HepG2 (cell line): ENCODE measurements around the gene SRXN1. TPM values are rescaled to one million over a fixed set of nuclear protein-coding genes. Genes with fewer than 3 reads are reported as not detected.

Experiments
- ADNP ChIP-seq: sonication (generic); formaldehyde crosslinking; IDR thresholded peaks from 2 replicates; pipeline ENCODE4 v1.4.0; 2020; ENCODE audit warnings: missing genetic modification reagents
- BRCA1 ChIP-seq: sonication (generic); formaldehyde crosslinking; IDR thresholded peaks from 2 replicates; pipeline ENCODE4 v1.4.0; 2020; ENCODE audit warnings: missing genetic modification reagents
- DNMT3B ChIP-seq: conservative IDR thresholded peaks from 2 replicates; pipeline ENCODE4 v1.6.1; 2016; ENCODE audit warnings: missing biosample characterization, control low read depth
- GTF2F1 ChIP-seq: fragments of 150-350 bp; IDR thresholded peaks from 2 replicates; pipeline ENCODE4 v1.6.1; 2014; ENCODE audit warnings: low read length
- HIC2 ChIP-seq: sonication (generic); formaldehyde crosslinking; IDR thresholded peaks from 2 replicates; pipeline ENCODE4 v1.9.0; 2022; ENCODE audit warnings: low read depth, missing genetic modification reagents
- HMGA1 ChIP-seq: sonication (generic); formaldehyde crosslinking; conservative IDR thresholded peaks from 2 replicates; pipeline ENCODE4 v1.4.0; 2020; ENCODE audit warnings: missing genetic modification reagents
- KAT2B ChIP-seq: fragments of 150-350 bp; IDR thresholded peaks from 2 replicates; pipeline ENCODE4 v1.6.1; 2014; ENCODE audit warnings: low read depth, low read length, borderline replicate concordance
- KDM3A ChIP-seq: IDR thresholded peaks from 2 replicates; pipeline ENCODE4 v1.6.1; 2018; ENCODE audit warnings: low read depth, missing compliant biosample characterization
- MAZ ChIP-seq, 2 experiments: sonication (generic) in 1 of 2; formaldehyde crosslinking in 1 of 2; IDR thresholded peaks; 2 replicates each; pipeline versions ENCODE4 v1.5.0 to v1.6.1; 2012 to 2020; ENCODE audit warnings: low read depth in 2 of 2, mild to moderate bottlenecking in 2 of 2, borderline replicate concordance in 1 of 2, improper control_type of control experiment in 1 of 2, low read length in 1 of 2, missing genetic modification reagents in 1 of 2, moderate library complexity in 1 of 2
- NBN ChIP-seq: fragments of 450-650 bp; conservative IDR thresholded peaks from 2 replicates; pipeline ENCODE4 v1.6.1; 2017
- PHF20 ChIP-seq: sonication (generic); formaldehyde crosslinking; IDR thresholded peaks from 2 replicates; pipeline ENCODE4 v1.5.0; 2020; ENCODE audit warnings: mild to moderate bottlenecking, missing genetic modification reagents
- RXRA ChIP-seq: sonication (generic); formaldehyde crosslinking; IDR thresholded peaks from 2 replicates; pipeline ENCODE4 v1.5.1; 2020; ENCODE audit warnings: missing genetic modification reagents
- SALL1 ChIP-seq: sonication (generic); formaldehyde crosslinking; IDR thresholded peaks from 2 replicates; pipeline ENCODE4 v1.8.0; 2022; ENCODE audit warnings: mild to moderate bottlenecking, missing genetic modification reagents
- ZFAT ChIP-seq: sonication (generic); formaldehyde crosslinking; conservative IDR thresholded peaks from 2 replicates; pipeline ENCODE4 v1.8.1; 2023; ENCODE audit warnings: missing genetic modification reagents, inconsistent platforms
- ZKSCAN1 ChIP-seq: fragments of 150-350 bp; IDR thresholded peaks from 2 replicates; pipeline ENCODE4 v1.6.1; 2014; ENCODE audit warnings: low read length
- ZNF136 ChIP-seq: sonication (generic); formaldehyde crosslinking; IDR thresholded peaks from 2 replicates; pipeline ENCODE4 v1.8.1; 2022; ENCODE audit warnings: low read depth, mild to moderate bottlenecking, moderate library complexity, missing genetic modification reagents
- ZNF18 ChIP-seq: sonication (generic); formaldehyde crosslinking; IDR thresholded peaks from 2 replicates; pipeline ENCODE4 v1.8.0; 2022; ENCODE audit warnings: mild to moderate bottlenecking, missing genetic modification reagents; ENCODE audit not compliant: insufficient replicate concordance
- ZNF335 ChIP-seq: sonication (generic); formaldehyde crosslinking; IDR thresholded peaks from 2 replicates; pipeline ENCODE4 v1.4.0; 2020; ENCODE audit warnings: missing genetic modification reagents
- ZNF567 ChIP-seq: sonication (generic); formaldehyde crosslinking; IDR thresholded peaks from 2 replicates; pipeline ENCODE4 v1.8.1; 2023; ENCODE audit warnings: mild to moderate bottlenecking, missing genetic modification reagents, borderline replicate concordance
- ZNF619 ChIP-seq: sonication (generic); formaldehyde crosslinking; IDR thresholded peaks from 2 replicates; pipeline ENCODE4 v1.4.0; 2020; ENCODE audit warnings: mild to moderate bottlenecking, missing genetic modification reagents
- ZNF720 ChIP-seq: sonication (generic); formaldehyde crosslinking; IDR thresholded peaks from 2 replicates; pipeline ENCODE4 v1.4.0; 2020; ENCODE audit warnings: missing genetic modification reagents
- ZNF776 ChIP-seq: sonication (generic); formaldehyde crosslinking; IDR thresholded peaks from 2 replicates; pipeline ENCODE4 v1.4.0; 2020; ENCODE audit warnings: mild to moderate bottlenecking, missing genetic modification reagents
- ZNF83 ChIP-seq: sonication (generic); formaldehyde crosslinking; IDR thresholded peaks from 2 replicates; pipeline ENCODE4 v1.4.0; 2020; ENCODE audit warnings: missing genetic modification reagents, mild to moderate bottlenecking, borderline replicate concordance
- polyA plus RNA-seq, 8 experiments: library from polyadenylated mRNA; depleted of rRNA in 3 of 8; stranded (reverse) in 7 of 8; unstranded in 1 of 8; fragments of >200 nt; fragmentation: Illumina TruSeq in 4 of 8; extraction: Trizol in 4 of 8; gene quantifications; 2 replicates each; pipeline versions ENCODE4 v1.2.1 to v1.2.3, GENCODE V29; 2011 to 2016; ENCODE audit warnings: low read depth in 4 of 8, missing spikeins in 1 of 8, mixed read lengths in 1 of 8; ENCODE audit not compliant: insufficient read depth in 1 of 8
- total RNA-seq, 5 experiments: library from RNA; depleted of rRNA; stranded (reverse); fragments of >200 nt; fragmentation: Illumina TruSeq; extraction: Trizol; gene quantifications; 2 replicates each; pipeline ENCODE4 v1.2.3, GENCODE V29; 2016; ENCODE audit warnings: low read depth in 1 of 5
- TF ChIP-seq, protein P1 (sequence below): sonication (generic); formaldehyde crosslinking; conservative IDR thresholded peaks from 2 replicates; pipeline ENCODE4 v1.4.0; 2020; ENCODE audit warnings: missing genetic modification reagents
- TF ChIP-seq, protein P2 (sequence below): sonication (generic); formaldehyde crosslinking; IDR thresholded peaks from 2 replicates; pipeline ENCODE4 v1.4.0; 2020; ENCODE audit warnings: missing genetic modification reagents
- TF ChIP-seq, protein P3 (sequence below): sonication (generic); formaldehyde crosslinking; IDR thresholded peaks from 2 replicates; pipeline ENCODE4 v1.4.0; 2020; ENCODE audit warnings: mild to moderate bottlenecking, missing genetic modification reagents

Gene SRXN1
- total and polyA plus RNA-seq, 2 of the 13 experiments (the other 11 are each of a cell fraction or from before 2014, with no cell fraction given): 29.9 to 87.7 TPM

- TF ChIP-seq MAZ (IDR thresholded peaks at IDR 0.05; ENCODE audit: borderline replicate concordance, low read depth, low read length): peak; percentile 61; the same call in 1 of the 2 replicates
- TF ChIP-seq MAZ (CRISPR knock-in tag; IDR thresholded peaks at IDR 0.05; ENCODE audit: low read depth): peak; percentile 80
- TF ChIP-seq ADNP (CRISPR knock-in tag): no peak
- no peak for TF ChIP-seq ZNF83 (CRISPR knock-in tag)
- no peak for TF ChIP-seq ZNF720 (CRISPR knock-in tag)
- no peak for TF ChIP-seq ZNF136
- TF ChIP-seq GTF2F1: no peak
- TF ChIP-seq, protein P1, sequence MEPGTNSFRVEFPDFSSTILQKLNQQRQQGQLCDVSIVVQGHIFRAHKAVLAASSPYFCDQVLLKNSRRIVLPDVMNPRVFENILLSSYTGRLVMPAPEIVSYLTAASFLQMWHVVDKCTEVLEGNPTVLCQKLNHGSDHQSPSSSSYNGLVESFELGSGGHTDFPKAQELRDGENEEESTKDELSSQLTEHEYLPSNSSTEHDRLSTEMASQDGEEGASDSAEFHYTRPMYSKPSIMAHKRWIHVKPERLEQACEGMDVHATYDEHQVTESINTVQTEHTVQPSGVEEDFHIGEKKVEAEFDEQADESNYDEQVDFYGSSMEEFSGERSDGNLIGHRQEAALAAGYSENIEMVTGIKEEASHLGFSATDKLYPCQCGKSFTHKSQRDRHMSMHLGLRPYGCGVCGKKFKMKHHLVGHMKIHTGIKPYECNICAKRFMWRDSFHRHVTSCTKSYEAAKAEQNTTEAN (CRISPR knock-in tag): peak; percentile 64; the same call in 1 of the 2 replicates
- no peak for TF ChIP-seq ZFAT (CRISPR knock-in tag)
- TF ChIP-seq RXRA: peak; percentile 78
- TF ChIP-seq ZKSCAN1: no peak
- no peak; the same call in 1 of the 2 replicates for TF ChIP-seq HIC2 (CRISPR knock-in tag)
- TF ChIP-seq ZNF776 (CRISPR knock-in tag): no peak; the same call in 1 of the 2 replicates
- TF ChIP-seq, protein P2, sequence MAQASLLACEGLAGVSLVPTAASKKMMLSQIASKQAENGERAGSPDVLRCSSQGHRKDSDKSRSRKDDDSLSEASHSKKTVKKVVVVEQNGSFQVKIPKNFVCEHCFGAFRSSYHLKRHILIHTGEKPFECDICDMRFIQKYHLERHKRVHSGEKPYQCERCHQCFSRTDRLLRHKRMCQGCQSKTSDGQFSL (CRISPR knock-in tag): peak; percentile 93
- no peak for TF ChIP-seq ZNF335
- TF ChIP-seq ZNF567 (CRISPR knock-in tag): no peak
- TF ChIP-seq DNMT3B (CRISPR knock-in tag): no peak
- no peak; the same call in 1 of the 2 replicates for TF ChIP-seq PHF20 (CRISPR knock-in tag)
- peak; percentile 87 for TF ChIP-seq BRCA1 (CRISPR knock-in tag)
- TF ChIP-seq KDM3A (CRISPR knock-in tag): peak; percentile 59; the same call in 1 of the 2 replicates
- TF ChIP-seq HMGA1 (CRISPR knock-in tag): no peak
- no peak for TF ChIP-seq KAT2B
- no peak for TF ChIP-seq ZNF18 (CRISPR knock-in tag)
- TF ChIP-seq ZNF619: no peak
- TF ChIP-seq, protein P3, sequence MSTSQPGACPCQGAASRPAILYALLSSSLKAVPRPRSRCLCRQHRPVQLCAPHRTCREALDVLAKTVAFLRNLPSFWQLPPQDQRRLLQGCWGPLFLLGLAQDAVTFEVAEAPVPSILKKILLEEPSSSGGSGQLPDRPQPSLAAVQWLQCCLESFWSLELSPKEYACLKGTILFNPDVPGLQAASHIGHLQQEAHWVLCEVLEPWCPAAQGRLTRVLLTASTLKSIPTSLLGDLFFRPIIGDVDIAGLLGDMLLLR (CRISPR knock-in tag): peak; percentile 49; the same call in 1 of the 2 replicates
- TF ChIP-seq NBN: no peak
- peak; percentile 73 for TF ChIP-seq SALL1 (CRISPR knock-in tag)
Observed at GRCh38 chr20:642398-643174, 10.4 kb downstream of the SRXN1 start (continued).
